ENCODE results near the gene STAP2. TPM values are rescaled to one million over a fixed set of nuclear protein-coding genes. Genes with fewer than 3 reads are reported as not detected.
A peak's percentile ranks its signal among the peaks of the same experiment; 100 is the strongest.

Gene STAP2
- polyA plus RNA-seq, 1 experiment = 5.3 TPM

DNA sequence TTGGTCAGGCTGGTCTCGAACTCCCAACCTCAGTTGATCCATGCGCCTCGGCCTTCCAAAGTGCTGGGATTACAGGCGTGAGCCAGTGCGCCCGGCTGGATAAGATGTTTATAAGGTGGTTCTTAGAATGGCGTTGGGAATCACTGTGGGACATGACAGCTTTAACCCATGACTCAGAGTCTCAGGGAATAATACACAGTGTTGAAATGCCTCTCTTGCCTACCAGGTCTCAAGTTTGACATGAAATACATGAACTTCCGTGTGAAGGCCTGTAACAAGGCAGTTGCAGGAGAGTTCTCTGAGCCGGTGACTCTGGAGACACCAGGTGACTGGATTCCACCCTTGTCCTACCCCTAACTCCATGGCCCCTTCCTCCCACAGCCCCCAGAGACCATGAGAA, 21.7 kb downstream of the STAP2 start:
- ChIA-PET POLR2A (no interaction called here), CTCF (no interaction called here)
- no peak for TF ChIP-seq CTCF (IDR thresholded peaks at IDR 0.05; ENCODE audit: low read depth, low read length)
- H3K27me3 ChIP-seq (ENCODE audit: control insufficient read depth, insufficient read depth, low read length) = no peaks in the 10 kb centered on the region
- peaks cover 20% of the 10 kb centered on the region for H3K9me3 ChIP-seq (ENCODE audit: control insufficient read depth, insufficient read depth, low read length)
- no peak overlapping the region for H3K27ac ChIP-seq (ENCODE audit: low read depth, low read length)
- no peak overlapping the region for H3K4me3 ChIP-seq (ENCODE audit: low read depth, low read length)
- no peak for DNase-seq (ENCODE audit: low read depth, low spot score)

DNA sequence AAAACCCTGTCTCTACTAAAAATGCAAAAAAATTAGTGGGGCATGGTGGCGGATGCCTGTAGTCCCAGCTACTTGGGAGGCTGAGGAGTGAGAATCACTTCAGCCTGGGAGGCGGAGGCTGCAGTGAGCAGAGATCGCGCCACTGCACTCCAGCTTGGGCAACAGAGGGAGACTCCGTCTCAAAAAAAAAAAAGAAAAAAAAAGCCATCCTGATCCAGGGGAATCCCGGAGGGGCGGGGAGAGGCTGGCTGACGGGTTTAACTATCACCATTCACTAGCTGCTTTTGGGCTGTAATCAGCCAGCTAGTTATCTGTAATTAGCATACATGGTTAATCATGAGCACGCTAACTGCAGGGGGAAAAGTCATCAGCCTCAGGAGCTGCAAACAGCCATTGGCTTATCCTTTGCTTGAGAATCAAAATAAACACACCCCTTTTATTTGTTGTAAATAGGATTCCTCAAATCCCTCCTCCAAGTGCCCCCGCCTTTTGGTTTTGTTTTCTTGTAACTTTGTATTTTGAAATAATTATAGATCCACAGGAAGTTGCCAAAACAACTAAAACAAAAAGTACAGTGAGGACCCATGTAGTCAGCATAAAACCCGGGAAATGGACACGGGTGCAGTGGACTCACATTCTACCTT, 24.7 kb downstream of the STAP2 start:
- H3K9me3 ChIP-seq (ENCODE audit: control insufficient read depth, insufficient read depth, low read length) = peaks cover 13% of the 10 kb centered on the region
- TF ChIP-seq CTCF (IDR thresholded peaks at IDR 0.05; ENCODE audit: low read depth, low read length) = no peak
- H3K27ac ChIP-seq (ENCODE audit: low read depth, low read length) = no peak overlapping the region
- no peak overlapping the region for H3K4me3 ChIP-seq (ENCODE audit: low read depth, low read length)
- ChIA-PET CTCF (no interaction called here), POLR2A (no interaction called here)
- DNase-seq (ENCODE audit: low read depth, low spot score) = no peak
- H3K27me3 ChIP-seq (ENCODE audit: control insufficient read depth, insufficient read depth, low read length) = no peaks in the 10 kb centered on the region

DNA sequence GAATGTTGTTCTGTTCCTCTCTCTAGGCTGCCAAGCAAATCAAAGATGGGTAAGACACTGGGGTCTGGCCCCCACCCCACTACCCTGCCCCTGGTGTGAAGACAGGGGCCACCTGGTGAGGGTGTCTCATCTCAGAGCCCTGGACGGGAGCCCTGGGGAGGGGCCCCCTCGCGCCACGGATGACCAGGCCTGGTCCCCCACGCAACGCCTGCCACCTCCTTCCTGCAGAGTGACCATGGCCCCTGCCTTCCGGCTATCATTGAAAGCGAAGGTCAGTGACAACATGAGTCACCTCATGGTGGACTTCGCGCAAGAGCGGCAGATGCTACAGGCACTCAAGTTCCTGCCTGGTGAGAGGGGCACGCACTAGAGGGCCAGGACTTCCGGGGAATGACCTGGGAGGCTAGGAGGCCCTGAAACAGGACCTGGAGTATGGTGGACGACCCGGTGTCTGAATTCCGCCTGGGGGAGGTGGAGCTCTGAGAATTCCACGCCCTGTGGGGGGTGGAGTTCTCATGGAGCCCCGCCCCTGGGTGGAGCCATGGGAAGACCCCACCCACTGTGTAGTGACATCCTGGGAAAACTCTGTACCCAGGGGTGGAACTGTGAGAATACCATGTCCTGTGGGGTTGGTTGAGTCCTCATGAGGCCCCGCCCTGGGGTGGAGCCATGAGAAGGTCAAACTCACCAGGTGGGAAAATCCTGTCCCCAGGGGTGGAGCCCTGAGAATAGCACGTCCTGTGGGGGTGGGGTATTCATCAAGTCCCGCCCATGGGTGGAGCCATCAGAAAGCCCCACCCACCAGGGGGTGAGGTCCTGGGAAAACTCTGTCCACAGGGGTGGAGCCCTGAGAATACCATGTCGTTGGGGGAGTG, 28.1 kb downstream of the STAP2 start:
- no peak overlapping the region for H3K4me3 ChIP-seq (ENCODE audit: low read depth, low read length)
- no peak for TF ChIP-seq CTCF (IDR thresholded peaks at IDR 0.05; ENCODE audit: low read depth, low read length)
- H3K9me3 ChIP-seq (ENCODE audit: control insufficient read depth, insufficient read depth, low read length) = peaks cover 9% of the 10 kb centered on the region; the same call in 1 of the 2 replicates
- CTCF ChIA-PET = no interaction called here
- no peaks in the 10 kb centered on the region for H3K27me3 ChIP-seq (ENCODE audit: control insufficient read depth, insufficient read depth, low read length)
- no peak for DNase-seq (ENCODE audit: low read depth, low spot score)
- POLR2A ChIA-PET = no interaction called here
- no peak overlapping the region for H3K27ac ChIP-seq (ENCODE audit: low read depth, low read length)

DNA sequence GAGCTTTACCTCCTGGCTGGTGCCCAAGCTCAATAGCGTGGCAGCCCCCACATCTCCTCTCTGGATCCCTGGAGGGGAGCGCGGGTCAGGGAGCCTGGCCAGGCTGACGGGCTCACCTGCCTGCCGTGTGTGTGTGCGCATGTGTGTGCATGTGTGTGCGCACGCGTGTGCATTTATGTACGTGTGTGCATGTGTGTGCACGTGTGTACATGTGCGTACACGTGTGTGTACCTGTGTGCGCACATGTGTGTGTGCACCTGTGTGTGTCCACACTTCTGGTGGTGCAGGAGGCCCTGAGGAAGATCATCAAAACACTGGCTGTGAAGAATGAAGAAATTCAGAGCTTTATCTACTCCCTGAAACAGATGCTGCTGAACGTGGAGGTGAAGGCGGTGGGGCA, 33.0 kb downstream of the STAP2 start:
- DNase-seq (ENCODE audit: low read depth, low spot score) = no peak
- ChIA-PET CTCF (no interaction called here), POLR2A (no interaction called here)
- Histone ChIP-seq H3K4me3 (ENCODE audit: low read depth, low read length) (no peak overlapping the region), H3K27ac (ENCODE audit: low read depth, low read length) (no peak overlapping the region), H3K9me3 (ENCODE audit: control insufficient read depth, insufficient read depth, low read length) (peaks cover 6% of the 10 kb centered on the region; the same call in 1 of the 2 replicates), H3K27me3 (ENCODE audit: control insufficient read depth, insufficient read depth, low read length) (no peaks in the 10 kb centered on the region)
- TF ChIP-seq CTCF (IDR thresholded peaks at IDR 0.05; ENCODE audit: low read depth, low read length) = no peak

- H3K4me3 ChIP-seq (ENCODE audit: low read depth, low read length) = peak overlapping the region; percentile 55; the same call in 1 of the 2 replicates
- peaks cover 2% of the 10 kb centered on the region; the same call in 1 of the 2 replicates for H3K9me3 ChIP-seq (ENCODE audit: control insufficient read depth, insufficient read depth, low read length)
- TF ChIP-seq CTCF (IDR thresholded peaks at IDR 0.05; ENCODE audit: low read depth, low read length) = no peak
- ChIA-PET POLR2A (no interaction called here), CTCF (no interaction called here)
- H3K27ac ChIP-seq (ENCODE audit: low read depth, low read length) = no peak overlapping the region
- no peaks in the 10 kb centered on the region for H3K27me3 ChIP-seq (ENCODE audit: control insufficient read depth, insufficient read depth, low read length)
- DNase-seq (ENCODE audit: low read depth, low spot score) = no peak
Observed at GRCh38 chr19:4305257-4305612, 33.4 kb downstream of the STAP2 start.

Data from AG04450 (cell line).